Thyroid gland (tissue), 4 donors: ENCODE measurements around the gene GAMT.

ENCODE experiments used
- CTCF ChIP-seq, 6 experiments: fragments of 200-600 bp in 3 of 6; fragments of 450-650 bp in 3 of 6; sonication (generic) in 3 of 6; IDR thresholded peaks; one replicate each; pipeline ENCODE4 v1.5.1; 2016 to 2019; ENCODE audit warnings: antibody characterized with exemption in 6 of 6, mild to moderate bottlenecking in 2 of 6, inconsistent platforms in 1 of 6, moderate library complexity in 1 of 6
- POLR2A ChIP-seq, 2 donors: fragments of 450-650 bp; IDR thresholded peaks; one replicate each; pipeline ENCODE4 v1.6.1; 2017; ENCODE audit warnings: antibody characterized with exemption in 2 of 2, mild to moderate bottlenecking in 2 of 2, moderate library complexity in 1 of 2

- TF ChIP-seq CTCF (IDR thresholded peaks at IDR 0.05) (no peak), POLR2A (IDR thresholded peaks at IDR 0.05) (no peak)
These were observed 8.3 kb downstream of the GAMT start for GRCh38 chr19:1392939-1393530.
